Keratinocyte (primary cell): ENCODE results near the gene ANKRD13D. TPM values are rescaled to one million over a fixed set of nuclear protein-coding genes. Genes with fewer than 3 reads are reported as not detected.

Experiments used
- DNase-seq: peaks from one replicate; pipeline ENCODE4 v3.0.0-alpha.2; 2011; ENCODE audit warnings: low read depth, missing footprints, low spot score
- FAIRE-seq: peaks from 2 replicates; lab custom pipeline; 2011; peaks lifted over from hg19 to GRCh38; lab: Jason Lieb, UNC
- H2AFZ ChIP-seq: 2 replicates; pipeline ENCODE4 v1.6.0; 2012; ENCODE audit warnings: low read length, control low read depth, inconsistent platforms; ENCODE audit not compliant: control insufficient read depth
- H3K27ac ChIP-seq: 2 replicates; pipeline ENCODE4 v1.5.1; 2011; ENCODE audit warnings: low read length; ENCODE audit not compliant: control insufficient read depth, insufficient read depth
- H3K27me3 ChIP-seq: 3 replicates; pipeline ENCODE4 v1.6.0; 2011; ENCODE audit warnings: low read length; ENCODE audit not compliant: control insufficient read depth, insufficient read depth; ENCODE audit errors: extremely low read depth
- H3K36me3 ChIP-seq, 2 experiments: 2 replicates in 1 of 2; 3 replicates in 1 of 2; pipeline ENCODE4 v1.5.1; 2011; ENCODE audit warnings: low read length in 2 of 2, mild to moderate bottlenecking in 1 of 2; ENCODE audit not compliant: control insufficient read depth in 2 of 2, insufficient read depth in 2 of 2; ENCODE audit errors: extremely low read depth in 1 of 2
- H3K4me1 ChIP-seq: 3 replicates; pipeline ENCODE4 v1.5.1; 2011; ENCODE audit warnings: low read length; ENCODE audit not compliant: control insufficient read depth, insufficient read depth; ENCODE audit errors: extremely low read depth
- H3K4me2 ChIP-seq: 3 replicates; pipeline ENCODE4 v1.6.0; 2011; ENCODE audit warnings: low read depth, low read length; ENCODE audit not compliant: control insufficient read depth, insufficient read depth; ENCODE audit errors: extremely low read depth
- H3K4me3 ChIP-seq, 3 experiments: fragments of 200-600 bp in 1 of 3; sonication (generic) in 1 of 3; 2 replicates in 2 of 3; 3 replicates in 1 of 3; pipeline ENCODE4 v1.5.1; 2011 to 2016; ENCODE audit warnings: low read length in 3 of 3, mild to moderate bottlenecking in 3 of 3, control low read depth in 2 of 3, inconsistent platforms in 1 of 3, low read depth in 1 of 3, mixed read lengths in 1 of 3, mixed run types in 1 of 3, moderate library complexity in 1 of 3; ENCODE audit not compliant: control insufficient read depth in 2 of 3, insufficient read depth in 2 of 3; ENCODE audit errors: extremely low read depth in 1 of 3
- H3K79me2 ChIP-seq: 2 replicates; pipeline ENCODE4 v1.6.0; 2012; ENCODE audit warnings: low read length; ENCODE audit not compliant: control insufficient read depth, insufficient read depth
- H3K9ac ChIP-seq: 3 replicates; pipeline ENCODE4 v1.6.0; 2011; ENCODE audit warnings: low read length; ENCODE audit not compliant: control insufficient read depth, insufficient read depth; ENCODE audit errors: extremely low read depth
- H3K9me1 ChIP-seq: 3 replicates; pipeline ENCODE4 v1.6.0; 2011; ENCODE audit warnings: low read length; ENCODE audit not compliant: control insufficient read depth, insufficient read depth; ENCODE audit errors: extremely low read depth
- H3K9me3 ChIP-seq: 2 replicates; pipeline ENCODE4 v1.5.1; 2012; ENCODE audit warnings: low read depth, low read length; ENCODE audit not compliant: control insufficient read depth
- H4K20me1 ChIP-seq: 3 replicates; pipeline ENCODE4 v1.6.0; 2011; ENCODE audit warnings: low read length; ENCODE audit not compliant: control insufficient read depth, insufficient read depth; ENCODE audit errors: extremely low read depth
- EZH2 ChIP-seq: IDR thresholded peaks from one replicate; pipeline ENCODE4 v1.6.1; 2012; ENCODE audit warnings: inconsistent platforms, mild to moderate bottlenecking, low read length, moderate library complexity
- dilution Hi-C: fragments of 300-500 bp; cut with MboI; formaldehyde crosslinking; loops from one replicate; pipeline ENCODE4 v1.7.0; 2020; ENCODE audit warnings: low sequenced_read_pairs; ENCODE audit not compliant: extremely low pct_ligation_motif_present
- polyA plus RNA-seq, 5 experiments: library from polyadenylated mRNA; depleted of rRNA in 3 of 5; stranded (reverse) in 3 of 5; stranded (forward) in 1 of 5; unstranded in 1 of 5; fragments of >200 nt; gene quantifications; 1 replicate in 1 of 5; 2 replicates in 3 of 5; 3 replicates in 1 of 5; pipeline versions ENCODE4 v1.2.1 to v1.2.3, GENCODE V29; 2011 to 2012; ENCODE audit warnings: missing spikeins in 2 of 5, low read depth in 1 of 5, low replicate concordance in 1 of 5
- TF ChIP-seq, protein P1 (sequence below), 3 experiments: IDR thresholded peaks in 1 of 3; conservative IDR thresholded peaks in 1 of 3; optimal IDR thresholded peaks in 1 of 3; 2 replicates in 2 of 3; 3 replicates in 1 of 3; pipeline versions ENCODE3 to v1.5.1; 2011; ENCODE audit warnings: low read length in 3 of 3, mild to moderate bottlenecking in 3 of 3, moderate library complexity in 2 of 3, control low read depth in 1 of 3, inconsistent platforms in 1 of 3; ENCODE audit not compliant: insufficient read depth in 2 of 3; ENCODE audit errors: extremely low read depth in 1 of 3

The ANKRD13D gene
- polyA plus RNA-seq, 1 donor (not counting 4 experiments of a cell fraction or from before 2014, with no cell fraction given) = 25.0 TPM

GRCh38 chr11:67250059-67251043, 38.8 kb upstream of the ANKRD13D start:
- peaks cover 3% of the 10 kb centered on the region for H4K20me1 ChIP-seq

GRCh38 chr11:67251841-67252240, 37.3 kb upstream of the ANKRD13D start:
- FAIRE-seq (no peak), DNase-seq (no peak)
- dilution Hi-C loops = no loop called here
- H3K36me3 ChIP-seq = peaks cover 49 to 85% of the 10 kb centered on the region in 2 experiments
- H3K4me3 ChIP-seq = no peak overlapping the region
- no peak overlapping the region for H2AFZ ChIP-seq
- peaks cover 3% of the 10 kb centered on the region for H4K20me1 ChIP-seq
- H3K9ac ChIP-seq = no peak overlapping the region
- H3K27ac ChIP-seq = no peak overlapping the region
- H3K4me1 ChIP-seq = peaks cover 44% of the 10 kb centered on the region
- TF ChIP-seq, protein P1, sequence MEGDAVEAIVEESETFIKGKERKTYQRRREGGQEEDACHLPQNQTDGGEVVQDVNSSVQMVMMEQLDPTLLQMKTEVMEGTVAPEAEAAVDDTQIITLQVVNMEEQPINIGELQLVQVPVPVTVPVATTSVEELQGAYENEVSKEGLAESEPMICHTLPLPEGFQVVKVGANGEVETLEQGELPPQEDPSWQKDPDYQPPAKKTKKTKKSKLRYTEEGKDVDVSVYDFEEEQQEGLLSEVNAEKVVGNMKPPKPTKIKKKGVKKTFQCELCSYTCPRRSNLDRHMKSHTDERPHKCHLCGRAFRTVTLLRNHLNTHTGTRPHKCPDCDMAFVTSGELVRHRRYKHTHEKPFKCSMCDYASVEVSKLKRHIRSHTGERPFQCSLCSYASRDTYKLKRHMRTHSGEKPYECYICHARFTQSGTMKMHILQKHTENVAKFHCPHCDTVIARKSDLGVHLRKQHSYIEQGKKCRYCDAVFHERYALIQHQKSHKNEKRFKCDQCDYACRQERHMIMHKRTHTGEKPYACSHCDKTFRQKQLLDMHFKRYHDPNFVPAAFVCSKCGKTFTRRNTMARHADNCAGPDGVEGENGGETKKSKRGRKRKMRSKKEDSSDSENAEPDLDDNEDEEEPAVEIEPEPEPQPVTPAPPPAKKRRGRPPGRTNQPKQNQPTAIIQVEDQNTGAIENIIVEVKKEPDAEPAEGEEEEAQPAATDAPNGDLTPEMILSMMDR (optimal IDR thresholded peaks at IDR 0.05 in 1 of 3, IDR thresholded peaks at IDR 0.05 in 1 of 3, conservative IDR thresholded peaks at IDR 0.05 in 1 of 3; ENCODE audit: extremely low read depth in 1 of 3, insufficient read depth in 2 of 3, low read length in 3 of 3) = no peak
- TF ChIP-seq EZH2 = no peak
- peaks cover 2% of the 10 kb centered on the region for H3K9me1 ChIP-seq
- no peaks in the 10 kb centered on the region for H3K9me3 ChIP-seq
- H3K27me3 ChIP-seq = no peaks in the 10 kb centered on the region
- no peak overlapping the region for H3K4me2 ChIP-seq
- peaks cover 6% of the 10 kb centered on the region for H3K79me2 ChIP-seq

More at GRCh38 chr11:67250059-67251043, 38.8 kb upstream of the ANKRD13D start:
- Histone ChIP-seq H3K4me2 (no peak overlapping the region), H3K9ac (no peak overlapping the region), H3K27me3 (no peaks in the 10 kb centered on the region), H3K9me1 (peaks cover 2% of the 10 kb centered on the region), H3K36me3 (peaks cover 46 to 87% of the 10 kb centered on the region in 2 experiments), H2AFZ (no peak overlapping the region), H3K27ac (no peak overlapping the region), H3K9me3 (no peaks in the 10 kb centered on the region), H3K4me3 (no peak overlapping the region), H3K79me2 (peaks cover 6% of the 10 kb centered on the region), H3K4me1 (peaks cover 44% of the 10 kb centered on the region)
- no peak for FAIRE-seq
- dilution Hi-C loops = no loop called here
- no peak for DNase-seq
- no peak for TF ChIP-seq EZH2
- TF ChIP-seq, protein P1 (optimal IDR thresholded peaks at IDR 0.05 in 1 of 3, IDR thresholded peaks at IDR 0.05 in 1 of 3, conservative IDR thresholded peaks at IDR 0.05 in 1 of 3; ENCODE audit: extremely low read depth in 1 of 3, insufficient read depth in 2 of 3, low read length in 3 of 3) = no peak
